Liver (tissue), 9 donors: Measurements from ENCODE around the gene MYO5C. TPM values are rescaled to one million over a fixed set of nuclear protein-coding genes. Genes with fewer than 3 reads are reported as not detected.

Experiments
- DNase-seq: peaks from one replicate; pipeline ENCODE4 v3.0.0-alpha.2; 2017; ENCODE audit warnings: low spot score
- H3K27ac ChIP-seq, 2 donors: one replicate each; pipeline ENCODE4 v1.7.0; 2013; ENCODE audit warnings: inconsistent platforms in 2 of 2, low read length in 2 of 2, control low read depth in 1 of 2, low read depth in 1 of 2, mild to moderate bottlenecking in 1 of 2
- H3K27me3 ChIP-seq, 4 donors: one replicate each; pipeline versions ENCODE4 v1.6.1 to v1.7.0; 2013; ENCODE audit warnings: low read length in 3 of 4, inconsistent platforms in 1 of 4, mild to moderate bottlenecking in 1 of 4, moderate library complexity in 1 of 4; ENCODE audit not compliant: control insufficient read depth in 4 of 4, insufficient read depth in 4 of 4
- H3K36me3 ChIP-seq, 4 donors: one replicate each; pipeline versions ENCODE4 v1.6.1 to v1.7.0; 2013; ENCODE audit warnings: low read length in 3 of 4, mild to moderate bottlenecking in 3 of 4, low read depth in 1 of 4, moderate library complexity in 1 of 4; ENCODE audit not compliant: control insufficient read depth in 4 of 4, insufficient read depth in 3 of 4
- H3K4me1 ChIP-seq, 4 donors: one replicate each; pipeline versions ENCODE4 v1.6.1 to v1.7.0; 2013; ENCODE audit warnings: low read length in 3 of 4, mild to moderate bottlenecking in 3 of 4, moderate library complexity in 1 of 4; ENCODE audit not compliant: control insufficient read depth in 4 of 4, insufficient read depth in 4 of 4
- H3K4me3 ChIP-seq, 3 donors: one replicate each; pipeline versions ENCODE4 v1.6.1 to v1.7.0; 2013; ENCODE audit warnings: low read length in 3 of 3, control low read depth in 1 of 3, low read depth in 1 of 3, mild to moderate bottlenecking in 1 of 3
- H3K9ac ChIP-seq, 2 donors: one replicate each; pipeline ENCODE4 v1.7.0; 2013; ENCODE audit warnings: low read length in 2 of 2, mild to moderate bottlenecking in 2 of 2, moderate library complexity in 2 of 2, control low read depth in 1 of 2, low read depth in 1 of 2
- H3K9me3 ChIP-seq, 4 donors: one replicate each; pipeline versions ENCODE4 v1.6.1 to v1.7.0; 2013; ENCODE audit warnings: low read length in 3 of 4; ENCODE audit not compliant: control insufficient read depth in 4 of 4
- ATF3 ChIP-seq: IDR thresholded peaks from 2 replicates; pipeline ENCODE4 v1.6.1; 2016; ENCODE audit warnings: antibody characterized with exemption
- CTCF ChIP-seq: fragments of 150-350 bp; IDR thresholded peaks from 2 replicates; pipeline ENCODE4 v1.5.1; 2017; ENCODE audit warnings: improper control_type of control experiment, low read depth, low read length; ENCODE audit not compliant: missing input control
- EGR1 ChIP-seq, 2 donors: IDR thresholded peaks; 2 replicates each; pipeline ENCODE4 v1.6.1; 2016 to 2018; ENCODE audit warnings: antibody characterized with exemption in 2 of 2, low read depth in 2 of 2
- FOXA1 ChIP-seq: IDR thresholded peaks from 2 replicates; pipeline ENCODE4 v1.6.1; 2016; ENCODE audit warnings: antibody characterized with exemption
- FOXA2 ChIP-seq: IDR thresholded peaks from 2 replicates; pipeline ENCODE4 v1.6.1; 2016; ENCODE audit warnings: antibody characterized with exemption
- GABPA ChIP-seq, 2 donors: IDR thresholded peaks in 1 of 2; conservative IDR thresholded peaks in 1 of 2; 2 replicates each; pipeline ENCODE4 v1.6.1; 2016; ENCODE audit warnings: antibody characterized with exemption in 2 of 2, mild to moderate bottlenecking in 1 of 2, moderate library complexity in 1 of 2
- HNF4A ChIP-seq, 2 donors: conservative IDR thresholded peaks; 2 replicates each; pipeline ENCODE4 v1.6.1; 2016; ENCODE audit warnings: antibody characterized with exemption in 2 of 2, mild to moderate bottlenecking in 2 of 2
- HNF4G ChIP-seq: IDR thresholded peaks from 2 replicates; pipeline ENCODE4 v1.6.1; 2016; ENCODE audit warnings: antibody characterized with exemption
- JUND ChIP-seq, 2 donors: IDR thresholded peaks; 2 replicates each; pipeline ENCODE4 v1.6.1; 2016; ENCODE audit warnings: antibody characterized with exemption in 2 of 2
- MAX ChIP-seq: IDR thresholded peaks from 2 replicates; pipeline ENCODE4 v1.6.1; 2016; ENCODE audit warnings: antibody characterized with exemption
- NR2F2 ChIP-seq: IDR thresholded peaks from 2 replicates; pipeline ENCODE4 v1.6.1; 2016; ENCODE audit warnings: antibody characterized with exemption
- RAD21 ChIP-seq, 2 donors: IDR thresholded peaks; 2 replicates each; pipeline ENCODE4 v1.6.1; 2016; ENCODE audit warnings: antibody characterized with exemption in 2 of 2, mild to moderate bottlenecking in 2 of 2
- REST ChIP-seq: IDR thresholded peaks from 2 replicates; pipeline ENCODE4 v1.6.1; 2016; ENCODE audit warnings: antibody characterized with exemption, mild to moderate bottlenecking
- RXRA ChIP-seq, 2 donors: IDR thresholded peaks; 2 replicates each; pipeline ENCODE4 v1.6.1; 2017 to 2018; ENCODE audit warnings: antibody characterized with exemption in 2 of 2, mild to moderate bottlenecking in 1 of 2
- SP1 ChIP-seq: IDR thresholded peaks from 2 replicates; pipeline ENCODE4 v1.6.1; 2018; ENCODE audit warnings: antibody characterized with exemption, mild to moderate bottlenecking
- YY1 ChIP-seq: IDR thresholded peaks from 2 replicates; pipeline ENCODE4 v1.6.1; 2016; ENCODE audit warnings: antibody characterized with exemption, mild to moderate bottlenecking
- ZBTB33 ChIP-seq: IDR thresholded peaks from 2 replicates; pipeline ENCODE4 v1.6.1; 2016; ENCODE audit warnings: antibody characterized with exemption
- WGBS: extraction: QIAGEN DNeasy Blood & Tissue Kit; methylation state at CpG from one replicate; pipeline ENCODE4 v1.1.7; 2013; 5-methylcytosine and 5-hydroxymethylcytosine counted together
- polyA plus RNA-seq, 2 donors: library from polyadenylated mRNA; stranded (reverse) in 1 of 2; unstranded in 1 of 2; fragments of 200-250 nt in 1 of 2; fragments of >200 nt in 1 of 2; fragmentation: Nextera tagmentation in 1 of 2; extraction: Ambion mirVana in 1 of 2; gene quantifications; one replicate each; pipeline versions ENCODE4 v1.2.1 to v1.2.3, GENCODE V29; 2013 to 2015
- total RNA-seq, 2 donors: library from RNA; depleted of rRNA; stranded (reverse); fragments of >200 nt; gene quantifications; one replicate each; pipeline ENCODE4 v1.2.3, GENCODE V29; 2014
- donor health status: healthy.
- donor health status: healthy.
- donor health status: healthy.
- donor health status: healthy.
- donor health status: healthy.

The MYO5C gene
- total and polyA plus RNA-seq, 4 donors, result 1.9 to 8.6 (median 3.0) TPM

- Histone ChIP-seq H3K9me3 (no peaks in the 10 kb centered on the region), H3K9ac (no peak overlapping the region), H3K4me3 (no peak overlapping the region), H3K27ac (no peak overlapping the region), H3K36me3 (peaks cover 0 to 22% (median 9%) of the 10 kb centered on the region in 4 donors), H3K27me3 (no peaks in the 10 kb centered on the region), H3K4me1 (no peaks in the 10 kb centered on the region)
- DNase-seq, result no peak
- 96% methylated on average over 1 of the region's 1 CpG for WGBS
- no peak for TF ChIP-seq FOXA2
- TF ChIP-seq RXRA (IDR thresholded peaks at IDR 0.05), result no peak
- no peak for TF ChIP-seq JUND (IDR thresholded peaks at IDR 0.05)
- TF ChIP-seq SP1, result no peak
These were observed 81.1 kb downstream of the MYO5C start for GRCh38 chr15:52214553-52214952.

GRCh38 chr15:52213206-52213605 is 82.4 kb downstream of the MYO5C start:
- Histone ChIP-seq H3K4me1 (no peaks in the 10 kb centered on the region), H3K27ac (no peak overlapping the region), H3K9ac (no peak overlapping the region), H3K27me3 (no peaks in the 10 kb centered on the region), H3K9me3 (no peaks in the 10 kb centered on the region), H3K36me3 (peaks cover 0 to 18% (median 8%) of the 10 kb centered on the region in 4 donors), H3K4me3 (no peak overlapping the region)
- 88% methylated on average over 3 of the region's 3 CpGs for WGBS
- DNase-seq, result no peak
- TF ChIP-seq HNF4A (conservative IDR thresholded peaks at IDR 0.05) (no peak), EGR1 (IDR thresholded peaks at IDR 0.05; ENCODE audit: low read depth in 2 of 2) (no peak)

- H3K9me3 ChIP-seq, result no peaks in the 10 kb centered on the region
- no peak overlapping the region for H3K9ac ChIP-seq
- no peak overlapping the region for H3K4me3 ChIP-seq
- H3K27ac ChIP-seq, result no peak overlapping the region
- TF ChIP-seq FOXA1, result no peak
- no peak for TF ChIP-seq ATF3
- no peak for TF ChIP-seq EGR1 (IDR thresholded peaks at IDR 0.05; ENCODE audit: low read depth in 2 of 2)
- TF ChIP-seq RAD21 (IDR thresholded peaks at IDR 0.05), result peak; percentile 75 to 87
- TF ChIP-seq HNF4A (conservative IDR thresholded peaks at IDR 0.05), result peak in 1 of 2 donors; percentile 39
- TF ChIP-seq HNF4G, result peak; percentile 18
- TF ChIP-seq RXRA (IDR thresholded peaks at IDR 0.05), result peak in 1 of 2 donors; percentile 37
- TF ChIP-seq CTCF, result peak; percentile 77
- TF ChIP-seq NR2F2, result no peak
- no peak for TF ChIP-seq REST
- no peak for TF ChIP-seq MAX
- TF ChIP-seq ZBTB33, result no peak
- TF ChIP-seq YY1, result no peak
- no peak for TF ChIP-seq GABPA (IDR thresholded peaks at IDR 0.05 in 1 of 2, conservative IDR thresholded peaks at IDR 0.05 in 1 of 2)
- peak; percentile 63 for DNase-seq
- H3K4me1 ChIP-seq, result peaks cover 0 to 2% (median 0%) of the 10 kb centered on the region in 4 donors
- no peaks in the 10 kb centered on the region for H3K27me3 ChIP-seq
- H3K36me3 ChIP-seq, result peaks cover 4 to 10% (median 9%) of the 10 kb centered on the region in 4 donors
- WGBS, result 54% methylated on average over 2 of the region's 2 CpGs
These were observed 87.2 kb downstream of the MYO5C start for GRCh38 chr15:52208306-52208946.
